Fibroblast of villous mesenchyme (primary cell): ENCODE results near the gene MS4A10. TPM values are rescaled to one million over a fixed set of nuclear protein-coding genes. Genes with fewer than 3 reads are reported as not detected.

Experiments used
- DNase-seq: peaks from one replicate; pipeline ENCODE4 v3.0.0-alpha.2; 2010; ENCODE audit warnings: low read depth
- H3K4me3 ChIP-seq: 2 replicates; pipeline ENCODE4 v1.5.1; 2011; ENCODE audit warnings: low read depth, mild to moderate bottlenecking, low read length
- total RNA-seq: library from RNA; depleted of rRNA; stranded (reverse); fragments of >200 nt; gene quantifications from 2 replicates; pipeline ENCODE4 v1.2.3, GENCODE V29; 2012
- TF ChIP-seq, protein P1 (sequence below): IDR thresholded peaks from 2 replicates; pipeline ENCODE4 v1.5.1; 2012; ENCODE audit warnings: low read depth, mild to moderate bottlenecking, low read length; ENCODE audit not compliant: insufficient read depth

MS4A10 gene
- total RNA-seq, 1 donor, result not detected

DNA sequence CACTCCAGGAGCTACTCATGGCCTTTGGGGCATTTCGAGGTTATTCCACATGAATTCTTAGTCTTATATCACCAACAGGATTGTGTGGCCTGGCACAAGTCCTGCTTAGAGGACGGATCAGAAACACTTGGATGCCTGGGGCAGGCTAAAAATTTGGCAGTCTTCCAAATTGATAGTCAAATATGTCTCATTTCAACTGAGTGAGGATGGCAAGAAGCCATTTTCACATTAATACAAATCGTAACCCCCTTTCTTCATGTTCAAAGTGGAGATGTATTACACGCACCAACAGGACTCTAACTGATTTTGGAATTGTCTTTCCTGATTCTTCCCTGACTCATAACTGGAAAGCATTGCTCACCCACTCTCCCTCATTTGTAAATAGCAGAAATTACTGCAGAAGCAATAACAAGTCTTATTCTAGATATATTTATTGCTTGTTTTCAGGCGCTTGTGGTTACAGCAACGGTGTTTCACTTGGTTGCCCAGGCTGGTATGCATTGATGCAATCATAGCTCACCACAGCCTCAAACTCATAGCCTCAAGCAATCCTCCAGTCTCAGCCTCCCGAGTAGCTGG, 46.5 kb downstream of the MS4A10 start:
- H3K4me3 ChIP-seq, result no peak overlapping the region
- DNase-seq, result peak; percentile 11
- TF ChIP-seq, protein P1, sequence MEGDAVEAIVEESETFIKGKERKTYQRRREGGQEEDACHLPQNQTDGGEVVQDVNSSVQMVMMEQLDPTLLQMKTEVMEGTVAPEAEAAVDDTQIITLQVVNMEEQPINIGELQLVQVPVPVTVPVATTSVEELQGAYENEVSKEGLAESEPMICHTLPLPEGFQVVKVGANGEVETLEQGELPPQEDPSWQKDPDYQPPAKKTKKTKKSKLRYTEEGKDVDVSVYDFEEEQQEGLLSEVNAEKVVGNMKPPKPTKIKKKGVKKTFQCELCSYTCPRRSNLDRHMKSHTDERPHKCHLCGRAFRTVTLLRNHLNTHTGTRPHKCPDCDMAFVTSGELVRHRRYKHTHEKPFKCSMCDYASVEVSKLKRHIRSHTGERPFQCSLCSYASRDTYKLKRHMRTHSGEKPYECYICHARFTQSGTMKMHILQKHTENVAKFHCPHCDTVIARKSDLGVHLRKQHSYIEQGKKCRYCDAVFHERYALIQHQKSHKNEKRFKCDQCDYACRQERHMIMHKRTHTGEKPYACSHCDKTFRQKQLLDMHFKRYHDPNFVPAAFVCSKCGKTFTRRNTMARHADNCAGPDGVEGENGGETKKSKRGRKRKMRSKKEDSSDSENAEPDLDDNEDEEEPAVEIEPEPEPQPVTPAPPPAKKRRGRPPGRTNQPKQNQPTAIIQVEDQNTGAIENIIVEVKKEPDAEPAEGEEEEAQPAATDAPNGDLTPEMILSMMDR, result no peak

DNA sequence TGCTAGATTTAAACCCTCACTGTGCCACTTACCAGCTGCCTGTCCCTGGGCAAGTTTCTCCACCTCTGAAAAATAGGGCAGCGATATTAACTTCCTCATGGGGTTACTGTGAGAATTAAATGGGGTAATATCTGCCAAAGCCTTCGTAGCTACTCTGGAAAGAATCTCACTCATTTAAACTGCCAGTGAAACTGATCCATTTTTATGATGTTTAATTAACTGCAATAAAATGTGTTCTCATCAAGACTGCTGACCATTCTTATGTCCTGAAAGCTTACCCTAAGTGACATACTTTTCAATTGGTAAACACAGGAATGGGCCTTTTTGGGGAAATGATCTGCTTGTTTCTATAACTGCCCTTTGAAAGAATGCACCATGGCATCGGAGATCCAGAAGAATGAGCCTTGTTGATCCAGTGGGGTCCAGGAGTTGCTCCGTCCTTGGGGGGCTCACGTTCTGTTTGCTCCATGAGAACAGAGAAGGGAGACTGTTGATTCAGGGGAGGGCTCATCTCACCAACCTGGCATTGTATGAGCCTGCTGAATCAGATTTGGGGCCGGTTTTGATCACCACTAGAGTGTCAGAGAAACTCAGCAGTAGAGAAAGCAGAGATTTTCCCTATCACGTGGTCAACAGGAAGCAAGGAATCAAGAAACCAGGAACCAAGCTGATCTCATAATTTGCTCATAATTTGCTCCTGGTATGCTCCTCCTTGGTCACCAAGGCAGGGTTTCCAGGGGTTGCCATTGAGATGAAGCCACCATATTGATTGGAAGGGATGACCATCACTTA, 49.8 kb downstream of the MS4A10 start:
- no peak for DNase-seq
- H3K4me3 ChIP-seq, result no peak overlapping the region
- TF ChIP-seq, protein P1, result no peak

DNA sequence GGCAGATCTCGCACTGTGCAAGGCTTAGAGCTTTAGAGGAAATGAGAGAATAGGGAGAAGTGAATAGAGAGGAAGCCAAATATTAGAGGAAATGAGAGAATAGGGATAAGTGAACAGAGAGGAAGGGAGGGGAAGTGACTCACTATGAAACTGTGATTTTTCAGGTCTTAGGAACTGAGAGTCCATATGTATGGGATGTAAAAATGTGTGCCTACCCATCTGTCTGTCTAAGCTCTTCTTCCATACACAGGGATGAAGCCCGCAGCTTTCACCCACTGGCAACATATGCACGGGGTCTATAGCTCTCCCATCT, 50.4 kb downstream of the MS4A10 start:
- H3K4me3 ChIP-seq, result no peak overlapping the region
- no peak for DNase-seq
- TF ChIP-seq, protein P1, result no peak

DNA sequence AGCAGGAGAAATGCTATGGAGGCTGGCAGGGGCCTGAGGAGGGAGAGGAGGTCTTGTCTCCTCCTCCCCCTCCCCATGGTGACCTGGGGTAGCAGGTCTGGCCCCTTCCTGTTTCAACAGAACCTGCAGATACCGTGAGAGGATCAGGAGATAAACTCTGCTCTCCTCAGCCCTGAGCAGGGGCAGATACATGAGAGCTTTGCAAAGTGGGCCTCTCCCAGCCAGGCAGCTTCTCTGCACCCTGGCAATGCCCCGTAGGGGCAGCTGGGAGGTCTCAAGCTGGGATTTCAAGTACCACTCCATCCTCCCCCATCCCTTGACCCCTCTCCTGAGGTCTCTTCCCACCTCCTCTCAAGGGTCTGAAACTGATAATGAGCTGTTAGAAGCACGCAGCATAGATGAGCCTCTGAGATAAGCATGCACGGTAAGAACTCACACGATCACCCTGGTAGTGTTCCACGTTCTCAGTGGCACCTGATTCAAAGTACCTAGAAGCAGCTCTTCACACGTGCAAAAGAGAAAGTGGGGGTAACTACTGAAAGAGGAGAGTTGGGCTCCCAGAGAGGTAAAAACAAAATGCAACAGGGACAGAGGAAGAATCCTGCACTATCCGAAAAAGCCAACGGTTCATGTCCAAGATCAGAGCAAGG, 51.9 kb downstream of the MS4A10 start:
- no peak for DNase-seq
- TF ChIP-seq, protein P1, result no peak
- no peak overlapping the region for H3K4me3 ChIP-seq

DNA sequence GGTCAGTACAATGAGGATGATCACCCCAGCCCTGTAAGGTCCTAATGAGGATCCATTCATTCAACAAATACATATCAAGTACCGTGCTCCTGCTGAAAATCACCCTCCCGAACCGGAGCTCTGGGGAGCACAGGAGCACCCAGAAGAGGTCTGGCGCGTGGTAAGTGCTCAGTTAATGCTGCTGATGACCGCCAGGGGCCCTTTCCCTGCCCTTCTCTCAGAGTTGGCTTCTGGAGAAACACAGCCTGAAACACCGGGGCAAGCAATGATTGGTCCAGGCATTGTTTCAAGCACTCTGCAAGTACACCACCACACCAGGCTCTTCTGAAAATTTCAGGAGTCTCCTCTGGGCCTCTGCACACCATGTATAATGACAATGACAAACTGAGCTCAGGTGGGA, 53.0 kb downstream of the MS4A10 start:
- TF ChIP-seq, protein P1, result peak; percentile 55
- no peak for DNase-seq
- no peak overlapping the region for H3K4me3 ChIP-seq

DNA sequence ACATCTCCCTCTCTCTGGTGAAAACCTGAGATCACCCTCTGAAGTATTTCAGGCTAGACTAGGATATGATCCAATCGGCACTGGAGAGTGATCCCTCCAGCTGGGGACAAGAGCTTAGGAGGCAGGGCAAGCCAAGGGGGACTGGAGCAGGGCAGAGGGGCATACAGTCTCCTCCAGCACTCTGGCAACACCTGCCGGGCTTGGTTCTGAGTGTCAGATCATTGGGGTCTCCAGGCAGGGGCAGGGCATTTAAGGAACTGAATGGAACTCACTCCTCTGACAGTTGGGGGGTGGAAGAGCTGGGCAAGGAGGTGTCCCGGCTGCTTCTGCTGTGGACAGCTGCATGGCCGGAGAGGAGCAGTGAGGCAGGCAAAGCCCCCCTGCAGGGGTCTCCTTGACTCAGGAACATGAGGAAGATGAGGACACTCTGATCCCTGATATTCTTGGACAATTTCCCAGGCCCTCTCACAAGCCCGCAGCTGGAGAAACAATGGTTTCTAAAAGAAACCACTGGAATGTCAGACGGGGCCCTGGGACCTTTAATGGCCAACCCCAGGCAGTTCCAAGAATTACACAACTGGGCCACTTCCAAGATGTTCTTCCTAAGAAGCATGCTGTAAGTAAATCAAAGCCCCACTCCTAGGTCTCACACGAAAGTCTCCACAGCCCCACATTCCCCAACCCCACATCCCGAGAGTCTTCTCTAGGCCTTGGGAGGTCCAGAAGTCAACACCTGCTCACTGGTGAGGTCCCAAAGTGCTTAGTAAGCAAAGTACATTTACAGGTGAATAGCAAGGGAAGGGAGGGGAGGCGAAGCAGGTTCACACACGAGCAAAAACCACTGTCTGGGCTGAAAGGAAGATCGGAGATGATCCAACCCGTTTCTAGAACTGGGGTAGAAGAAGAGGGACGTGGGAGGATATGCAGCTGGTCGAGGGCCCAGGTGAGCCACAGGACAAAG, 55.6 kb downstream of the MS4A10 start:
- peak; percentile 88 for DNase-seq
- H3K4me3 ChIP-seq, result no peak overlapping the region
- TF ChIP-seq, protein P1, result no peak
